Natural killer cell (primary cell): ENCODE results near the gene LCE2C. TPM values are rescaled to one million over a fixed set of nuclear protein-coding genes. Genes with fewer than 3 reads are reported as not detected.

Experiments used
- ATAC-seq, 3 donors: fragments of 150-1000 bp in 2 of 3; fragments of 200-7000 bp in 1 of 3; cut with Tn5 transposase; 1 replicate in 1 of 3; 2 replicates in 2 of 3; pipeline ENCODE4 v1.10.0; 2021; ENCODE audit warnings: mild to moderate bottlenecking in 2 of 3, moderate library complexity in 2 of 3
- DNase-seq, 2 donors: peaks; one replicate each; pipeline versions ENCODE4 v3.0.0 to v3.0.0-alpha.2; 2013 to 2021; ENCODE audit warnings: mixed read lengths in 1 of 2
- H3K27ac ChIP-seq: one replicate; pipeline ENCODE4 v1.5.1; 2013; ENCODE audit warnings: mild to moderate bottlenecking, low read length
- H3K27me3 ChIP-seq: one replicate; pipeline ENCODE4 v1.6.1; 2013; ENCODE audit warnings: low read length; ENCODE audit not compliant: control insufficient read depth, insufficient read depth
- H3K36me3 ChIP-seq: one replicate; pipeline ENCODE4 v1.6.1; 2013; ENCODE audit warnings: low read length; ENCODE audit not compliant: control insufficient read depth, insufficient read depth
- H3K4me1 ChIP-seq: one replicate; pipeline ENCODE4 v1.6.1; 2013; ENCODE audit warnings: low read length; ENCODE audit not compliant: control insufficient read depth, insufficient read depth
- H3K4me3 ChIP-seq: one replicate; pipeline ENCODE4 v1.5.1; 2013; ENCODE audit warnings: low read length
- H3K9me3 ChIP-seq: one replicate; pipeline ENCODE4 v1.6.1; 2013; ENCODE audit warnings: low read length; ENCODE audit not compliant: control insufficient read depth, insufficient read depth
- H3K27ac Mint-ChIP-seq, 2 donors: one replicate each; pipeline ENCODE4 v1.8.0; 2022; ENCODE audit warnings: mild to moderate bottlenecking in 2 of 2, mixed read lengths in 2 of 2, moderate library complexity in 1 of 2
- H3K27me3 Mint-ChIP-seq, 2 donors: one replicate each; pipeline ENCODE4 v1.8.0; 2022; ENCODE audit warnings: low read depth in 2 of 2, mixed read lengths in 2 of 2
- H3K36me3 Mint-ChIP-seq: one replicate; pipeline ENCODE4 v1.8.0; 2022; ENCODE audit warnings: mixed read lengths
- H3K4me1 Mint-ChIP-seq, 2 donors: one replicate each; pipeline ENCODE4 v1.8.0; 2022; ENCODE audit warnings: mixed read lengths in 2 of 2
- H3K4me3 Mint-ChIP-seq: one replicate; pipeline ENCODE4 v1.8.0; 2022; ENCODE audit warnings: mild to moderate bottlenecking, moderate library complexity, mixed read lengths
- H3K9me3 Mint-ChIP-seq, 2 donors: one replicate each; pipeline ENCODE4 v1.8.0; 2022; ENCODE audit warnings: mixed read lengths in 2 of 2
- WGBS: methylation state at CpG from one replicate; pipeline ENCODE4 v1.1.7; 2013; ENCODE audit warnings: missing lambda C conversion rate; ENCODE audit not compliant: insufficient coverage; 5-methylcytosine and 5-hydroxymethylcytosine counted together
- intact Hi-C: fragments of 100-400 bp; cut with micrococcal nuclease; formaldehyde crosslinking; loops from one replicate; pipeline ENCODE4 v1.14.2; 2022
- total RNA-seq, 4 donors: library from RNA; stranded (reverse); fragments of 120-200 nt in 1 of 4; gene quantifications; one replicate each; pipeline versions ENCODE4 v1.2.3 to v1.2.4, GENCODE V29; 2013 to 2022
- TF ChIP-seq, protein P1 (sequence below): fragments of 200-600 bp; IDR thresholded peaks from one replicate; pipeline ENCODE4 v1.8.0; 2022; ENCODE audit warnings: antibody characterized with exemption

Gene LCE2C
- total RNA-seq, 3 donors from 2014 or later (not counting 1 experiment from before 2014, with no cell fraction given): not detected

DNA sequence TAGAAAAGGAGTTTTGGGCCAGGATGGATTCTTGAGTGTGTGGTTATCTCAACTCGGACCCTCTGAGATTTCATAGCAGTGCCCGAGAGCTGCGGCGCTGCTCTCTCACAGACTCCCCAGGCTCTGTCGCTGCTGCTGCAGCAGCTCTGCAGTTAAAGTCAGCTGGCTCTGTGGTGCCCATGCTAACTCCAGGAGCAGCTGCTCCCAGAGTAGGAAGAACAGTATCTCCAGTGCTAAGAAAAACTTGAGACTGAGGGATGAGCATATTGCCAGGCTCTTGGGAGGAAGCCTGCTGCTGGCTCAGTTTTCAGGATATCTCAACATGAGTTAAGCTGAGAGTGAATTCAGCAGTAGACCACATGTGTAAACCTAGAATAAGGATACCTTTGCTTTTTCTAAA is 7.4 kb upstream of the LCE2C start:
- no peaks in the 10 kb centered on the region for H3K36me3 Mint-ChIP-seq
- no peak overlapping the region for H3K27ac ChIP-seq
- H3K27me3 ChIP-seq: no peaks in the 10 kb centered on the region
- WGBS: 94% methylated on average over 5 of the region's 5 CpGs
- H3K4me3 ChIP-seq: no peak overlapping the region
- H3K27me3 Mint-ChIP-seq: peaks cover 23 to 35% of the 10 kb centered on the region in 2 donors
- H3K9me3 ChIP-seq: no peaks in the 10 kb centered on the region
- ATAC-seq (no peak), DNase-seq (no peak)
- H3K4me1 ChIP-seq: no peaks in the 10 kb centered on the region
- intact Hi-C loops: no loop called here
- H3K4me3 Mint-ChIP-seq: no peak overlapping the region
- H3K27ac Mint-ChIP-seq: no peak overlapping the region
- H3K4me1 Mint-ChIP-seq: no peaks in the 10 kb centered on the region
- TF ChIP-seq, protein P1, sequence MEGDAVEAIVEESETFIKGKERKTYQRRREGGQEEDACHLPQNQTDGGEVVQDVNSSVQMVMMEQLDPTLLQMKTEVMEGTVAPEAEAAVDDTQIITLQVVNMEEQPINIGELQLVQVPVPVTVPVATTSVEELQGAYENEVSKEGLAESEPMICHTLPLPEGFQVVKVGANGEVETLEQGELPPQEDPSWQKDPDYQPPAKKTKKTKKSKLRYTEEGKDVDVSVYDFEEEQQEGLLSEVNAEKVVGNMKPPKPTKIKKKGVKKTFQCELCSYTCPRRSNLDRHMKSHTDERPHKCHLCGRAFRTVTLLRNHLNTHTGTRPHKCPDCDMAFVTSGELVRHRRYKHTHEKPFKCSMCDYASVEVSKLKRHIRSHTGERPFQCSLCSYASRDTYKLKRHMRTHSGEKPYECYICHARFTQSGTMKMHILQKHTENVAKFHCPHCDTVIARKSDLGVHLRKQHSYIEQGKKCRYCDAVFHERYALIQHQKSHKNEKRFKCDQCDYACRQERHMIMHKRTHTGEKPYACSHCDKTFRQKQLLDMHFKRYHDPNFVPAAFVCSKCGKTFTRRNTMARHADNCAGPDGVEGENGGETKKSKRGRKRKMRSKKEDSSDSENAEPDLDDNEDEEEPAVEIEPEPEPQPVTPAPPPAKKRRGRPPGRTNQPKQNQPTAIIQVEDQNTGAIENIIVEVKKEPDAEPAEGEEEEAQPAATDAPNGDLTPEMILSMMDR: no peak
- no peaks in the 10 kb centered on the region for H3K9me3 Mint-ChIP-seq
- no peaks in the 10 kb centered on the region for H3K36me3 ChIP-seq

DNA sequence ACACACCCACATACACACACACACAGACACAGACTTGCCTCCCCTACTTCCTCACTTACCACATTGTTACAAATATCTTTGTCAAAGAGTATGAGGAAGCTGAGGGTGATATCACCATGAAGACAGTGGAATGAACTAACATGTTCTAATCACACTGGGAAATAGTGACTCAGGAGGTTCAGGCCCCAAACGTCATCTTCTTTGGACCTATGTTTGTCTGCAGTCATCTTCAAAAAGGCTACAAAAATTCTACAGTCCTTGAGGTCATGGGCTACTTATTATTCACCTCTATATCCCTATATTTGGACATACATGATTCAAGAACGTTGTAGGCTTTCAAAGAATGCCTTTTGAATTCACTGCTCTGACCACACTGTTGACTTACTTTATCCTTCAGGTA is 2.1 kb upstream of the LCE2C start:
- Histone ChIP-seq H3K27me3 (no peaks in the 10 kb centered on the region), H3K36me3 (no peaks in the 10 kb centered on the region), H3K9me3 (no peaks in the 10 kb centered on the region), H3K4me3 (no peak overlapping the region), H3K27ac (no peak overlapping the region), H3K4me1 (no peaks in the 10 kb centered on the region)
- intact Hi-C loops: no loop called here
- DNase-seq: no peak
- Mint-ChIP-seq H3K27me3 (peaks cover 23 to 28% of the 10 kb centered on the region in 2 donors), H3K27ac (no peak overlapping the region), H3K9me3 (no peaks in the 10 kb centered on the region), H3K36me3 (no peaks in the 10 kb centered on the region), H3K4me3 (no peak overlapping the region), H3K4me1 (no peaks in the 10 kb centered on the region)
- no peak for ATAC-seq
- TF ChIP-seq, protein P1: no peak
- 57% methylated on average over 2 of the region's 2 CpGs for WGBS

DNA sequence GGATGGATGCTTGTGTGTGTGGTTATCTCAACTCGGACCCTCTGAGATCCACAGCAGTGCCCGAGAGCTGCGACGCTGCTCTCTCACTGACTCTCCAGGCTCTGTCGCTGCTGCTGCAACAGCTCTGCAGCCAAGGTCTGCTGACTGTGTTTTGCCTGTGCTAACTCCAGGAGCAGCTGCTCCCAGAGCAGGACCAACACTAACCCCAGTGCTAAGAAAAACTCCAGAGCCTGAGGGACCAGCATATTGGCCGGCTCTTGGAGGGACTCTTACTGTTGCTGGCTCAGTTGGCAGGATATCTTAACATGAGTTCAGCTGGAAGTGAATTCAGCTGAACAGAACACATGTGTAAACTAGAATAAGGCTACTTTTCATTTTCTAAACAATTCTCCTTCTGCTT is 4.4 kb downstream of the LCE2C start:
- WGBS: 82% methylated on average over 6 of the region's 6 CpGs
- intact Hi-C loops: no loop called here
- ATAC-seq: no peak
- Histone ChIP-seq H3K4me3 (no peak overlapping the region), H3K9me3 (no peaks in the 10 kb centered on the region), H3K27me3 (no peaks in the 10 kb centered on the region), H3K27ac (no peak overlapping the region), H3K36me3 (no peaks in the 10 kb centered on the region), H3K4me1 (no peaks in the 10 kb centered on the region)
- Mint-ChIP-seq H3K27me3 (peaks cover 14 to 56% of the 10 kb centered on the region in 2 donors), H3K4me3 (no peak overlapping the region), H3K36me3 (no peaks in the 10 kb centered on the region), H3K4me1 (no peaks in the 10 kb centered on the region), H3K27ac (no peak overlapping the region), H3K9me3 (no peaks in the 10 kb centered on the region)
- TF ChIP-seq, protein P1: no peak
- DNase-seq: no peak

DNA sequence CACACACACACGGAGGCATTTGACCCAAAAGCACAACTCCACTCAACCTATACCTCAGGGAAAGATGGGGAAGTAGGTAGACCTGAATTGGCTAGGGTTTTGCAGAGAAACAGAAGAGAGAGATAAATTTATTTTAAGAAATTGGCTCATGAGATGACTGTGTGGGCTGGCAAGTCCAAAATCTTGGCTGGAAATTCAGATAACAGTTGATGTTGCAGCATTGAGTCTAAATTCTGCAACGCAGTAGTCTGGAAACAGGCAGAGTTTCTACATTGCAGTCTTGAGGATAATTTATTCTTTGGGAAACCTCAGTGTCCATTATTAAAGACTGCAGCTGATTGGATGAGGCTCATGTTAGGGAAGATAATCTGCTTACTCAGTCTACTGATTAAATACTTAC is 6.5 kb downstream of the LCE2C start:
- H3K36me3 ChIP-seq: no peaks in the 10 kb centered on the region
- Mint-ChIP-seq H3K27me3 (peaks cover 7 to 46% of the 10 kb centered on the region in 2 donors), H3K27ac (no peak overlapping the region), H3K36me3 (no peaks in the 10 kb centered on the region), H3K4me1 (no peaks in the 10 kb centered on the region), H3K9me3 (no peaks in the 10 kb centered on the region), H3K4me3 (no peak overlapping the region)
- ATAC-seq: no peak
- TF ChIP-seq, protein P1: no peak
- no peak overlapping the region for H3K4me3 ChIP-seq
- no peak overlapping the region for H3K27ac ChIP-seq
- H3K4me1 ChIP-seq: no peaks in the 10 kb centered on the region
- intact Hi-C loops: no loop called here
- H3K27me3 ChIP-seq: no peaks in the 10 kb centered on the region
- H3K9me3 ChIP-seq: no peaks in the 10 kb centered on the region
- WGBS: 74% methylated on average over 1 of the region's 2 CpGs
- no peak for DNase-seq
